IMR-90 (cell line): ENCODE data around the gene SLC4A8. TPM values are rescaled to one million over a fixed set of nuclear protein-coding genes. Genes with fewer than 3 reads are reported as not detected.

Experiments
- ATAC-seq: fragments of 200-7000 bp; cut with Tn5 transposase; 2 replicates; pipeline ENCODE4 v1.9.1; 2020; ENCODE audit warnings: low read depth, mild to moderate bottlenecking, moderate library complexity
- BruUV-seq: library from RNA; stranded (reverse); fragments of 400-500 nt; replicated peaks from 2 replicates; lab custom pipeline; 2021; lab: Mats Ljungman, UMichigan
- CTCF ChIA-PET: fragments of 300-600 bp; formaldehyde crosslinking; extraction: SDS; loops from one replicate; lab custom pipeline; 2021; ENCODE audit warnings: antibody characterized with exemption; lab: Yijun Ruan, JAX
- POLR2A ChIA-PET: fragments of 300-600 bp; sonication (Branson Sonifier 250); formaldehyde crosslinking; loops from one replicate; lab custom pipeline; 2022; ENCODE audit warnings: antibody characterized with exemption; ENCODE audit not compliant: unreplicated experiment; lab: Charles Lee
- DNase-seq: peaks from one replicate; pipeline ENCODE4 v3.0.0; 2013
- H2AFZ ChIP-seq: replicated peaks from 2 replicates; pipeline ENCODE3; 2013; ENCODE audit warnings: low read length, mild to moderate bottlenecking; ENCODE audit not compliant: poor library complexity
- H2AK5ac ChIP-seq: 2 replicates; pipeline ENCODE4 v1.6.1; 2013; ENCODE audit warnings: low read depth, low read length, inconsistent platforms
- H2AK9ac ChIP-seq: replicated peaks from 2 replicates; pipeline ENCODE3; 2013; ENCODE audit warnings: mild to moderate bottlenecking, low read depth, low read length, moderate library complexity; ENCODE audit not compliant: poor library complexity
- H2BK120ac ChIP-seq: 2 replicates; pipeline ENCODE4 v1.6.1; 2013; ENCODE audit warnings: low read depth, low read length, inconsistent platforms
- H2BK15ac ChIP-seq: 3 replicates; pipeline ENCODE4 v1.6.1; 2013; ENCODE audit warnings: low read depth, low read length, inconsistent platforms
- H2BK20ac ChIP-seq: 2 replicates; pipeline ENCODE4 v1.6.1; 2013; ENCODE audit warnings: low read depth, mild to moderate bottlenecking, inconsistent platforms, low read length, moderate library complexity
- H2BK5ac ChIP-seq: 2 replicates; pipeline ENCODE4 v1.6.1; 2013; ENCODE audit warnings: mild to moderate bottlenecking, low read depth, low read length, inconsistent platforms; ENCODE audit not compliant: poor library complexity, severe bottlenecking
- H3K14ac ChIP-seq: replicated peaks from 2 replicates; pipeline ENCODE4 v1.6.1; 2013; ENCODE audit warnings: low read depth, low read length, inconsistent platforms
- H3K18ac ChIP-seq: 2 replicates; pipeline ENCODE4 v1.6.1; 2013; ENCODE audit warnings: low read depth, low read length, control low read depth
- H3K23ac ChIP-seq: 2 replicates; pipeline ENCODE4 v1.6.1; 2013; ENCODE audit warnings: low read depth, low read length, inconsistent platforms
- H3K27ac ChIP-seq: 2 replicates; pipeline ENCODE4 v1.5.1; 2013; ENCODE audit warnings: mild to moderate bottlenecking, control low read depth, low read length; ENCODE audit not compliant: insufficient read depth
- H3K27me3 ChIP-seq: 2 replicates; pipeline ENCODE4 v1.6.1; 2013; ENCODE audit warnings: low read length; ENCODE audit not compliant: control insufficient read depth, insufficient read depth
- H3K36me3 ChIP-seq: 2 replicates; pipeline ENCODE4 v1.6.1; 2013; ENCODE audit warnings: low read length, mixed read lengths; ENCODE audit not compliant: control insufficient read depth, insufficient read depth
- H3K4ac ChIP-seq: 2 replicates; pipeline ENCODE4 v1.6.1; 2013; ENCODE audit warnings: low read depth, low read length, inconsistent platforms
- H3K4me1 ChIP-seq: 2 replicates; pipeline ENCODE4 v1.6.1; 2013; ENCODE audit warnings: low read length, mixed read lengths; ENCODE audit not compliant: control insufficient read depth, insufficient read depth
- H3K4me2 ChIP-seq: 2 replicates; pipeline ENCODE4 v1.6.1; 2013; ENCODE audit warnings: low read depth, mild to moderate bottlenecking, control low read depth, low read length, moderate library complexity
- H3K4me3 ChIP-seq: 2 replicates; pipeline ENCODE4 v1.5.1; 2013; ENCODE audit warnings: low read depth, mild to moderate bottlenecking, control low read depth, low read length, moderate library complexity; ENCODE audit not compliant: insufficient read depth
- H3K56ac ChIP-seq: 2 replicates; pipeline ENCODE4 v1.6.1; 2013; ENCODE audit warnings: low read length, inconsistent platforms; ENCODE audit not compliant: insufficient read depth; ENCODE audit errors: extremely low read depth
- H3K79me1 ChIP-seq, 2 experiments: 2 replicates each; pipeline ENCODE4 v1.6.1; 2013; ENCODE audit warnings: low read length in 2 of 2, inconsistent platforms in 1 of 2, low read depth in 1 of 2
- H3K9ac ChIP-seq: 2 replicates; pipeline ENCODE4 v1.6.1; 2013; ENCODE audit warnings: low read depth, low read length, control low read depth
- H3K9me1 ChIP-seq: 2 replicates; pipeline ENCODE4 v1.6.1; 2013; ENCODE audit warnings: low read length, inconsistent platforms; ENCODE audit not compliant: insufficient read depth
- H3K9me3 ChIP-seq: 2 replicates; pipeline ENCODE4 v1.6.1; 2013; ENCODE audit warnings: low read length; ENCODE audit not compliant: control insufficient read depth, insufficient read depth
- H4K20me1 ChIP-seq: 2 replicates; pipeline ENCODE4 v1.6.1; 2013; ENCODE audit warnings: low read length, inconsistent platforms; ENCODE audit not compliant: insufficient read depth
- H4K5ac ChIP-seq: 2 replicates; pipeline ENCODE4 v1.6.1; 2013; ENCODE audit warnings: mild to moderate bottlenecking, low read depth, low read length, control low read depth
- H4K8ac ChIP-seq, 2 experiments: 2 replicates each; pipeline ENCODE4 v1.6.1; 2013; ENCODE audit warnings: low read depth in 2 of 2, low read length in 2 of 2, control low read depth in 1 of 2, inconsistent platforms in 1 of 2
- H4K91ac ChIP-seq: 2 replicates; pipeline ENCODE4 v1.6.1; 2013; ENCODE audit warnings: low read depth, low read length, inconsistent platforms; ENCODE audit not compliant: insufficient read depth
- MAFK ChIP-seq: IDR thresholded peaks from 2 replicates; pipeline ENCODE4 v1.6.1; 2012; ENCODE audit warnings: low read depth, low read length, improper control_type of control experiment
- RCOR1 ChIP-seq: IDR thresholded peaks from 2 replicates; pipeline ENCODE4 v1.6.1; 2012; ENCODE audit warnings: mild to moderate bottlenecking, low read length, improper control_type of control experiment; ENCODE audit not compliant: insufficient replicate concordance
- WGBS, 2 experiments: methylation state at CpG; one replicate each; pipeline versions ENCODE4 v1.1.5 to v1.1.7; 2013; ENCODE audit warnings: missing lambda C conversion rate in 2 of 2; ENCODE audit not compliant: insufficient read length in 1 of 2; ENCODE audit errors: extremely low coverage in 2 of 2; 5-methylcytosine and 5-hydroxymethylcytosine counted together
- dilution Hi-C: fragments of 300-500 bp; cut with HindIII; formaldehyde crosslinking; loops from one replicate; pipeline ENCODE4 v1.14.3; 2018; ENCODE audit warnings: low sequenced_read_pairs; ENCODE audit not compliant: unreplicated experiment
- in situ Hi-C: fragments of 300-500 bp; cut with MboI; formaldehyde crosslinking; loops from 3 replicates; pipeline ENCODE4 v1.14.3; 2019; ENCODE audit warnings: low sequenced_read_pairs, inconsistent platforms, mixed read lengths
- intact Hi-C: fragments of 100-400 bp; cut with micrococcal nuclease; formaldehyde crosslinking; loops from 2 replicates; pipeline ENCODE4 v1.10.0; 2022
- polyA plus RNA-seq, 3 experiments: library from polyadenylated mRNA; depleted of rRNA; stranded (reverse); fragments of >200 nt; gene quantifications; 2 replicates each; pipeline ENCODE4 v1.2.3, GENCODE V29; 2012; ENCODE audit warnings: low replicate concordance in 1 of 3
- total RNA-seq: library from RNA; depleted of rRNA; stranded (reverse); fragments of >200 nt; gene quantifications from 2 replicates; pipeline ENCODE4 v1.2.3, GENCODE V29; 2012
- TF ChIP-seq, protein P1 (sequence below): conservative IDR thresholded peaks from 2 replicates; pipeline ENCODE4 v1.5.1; 2012; ENCODE audit warnings: mild to moderate bottlenecking, low read depth, low read length, improper control_type of control experiment

The SLC4A8 gene
- total and polyA plus RNA-seq, 2 of the 4 experiments (the other 2 are of a cell fraction), result 3.1 to 5.2 TPM

DNA sequence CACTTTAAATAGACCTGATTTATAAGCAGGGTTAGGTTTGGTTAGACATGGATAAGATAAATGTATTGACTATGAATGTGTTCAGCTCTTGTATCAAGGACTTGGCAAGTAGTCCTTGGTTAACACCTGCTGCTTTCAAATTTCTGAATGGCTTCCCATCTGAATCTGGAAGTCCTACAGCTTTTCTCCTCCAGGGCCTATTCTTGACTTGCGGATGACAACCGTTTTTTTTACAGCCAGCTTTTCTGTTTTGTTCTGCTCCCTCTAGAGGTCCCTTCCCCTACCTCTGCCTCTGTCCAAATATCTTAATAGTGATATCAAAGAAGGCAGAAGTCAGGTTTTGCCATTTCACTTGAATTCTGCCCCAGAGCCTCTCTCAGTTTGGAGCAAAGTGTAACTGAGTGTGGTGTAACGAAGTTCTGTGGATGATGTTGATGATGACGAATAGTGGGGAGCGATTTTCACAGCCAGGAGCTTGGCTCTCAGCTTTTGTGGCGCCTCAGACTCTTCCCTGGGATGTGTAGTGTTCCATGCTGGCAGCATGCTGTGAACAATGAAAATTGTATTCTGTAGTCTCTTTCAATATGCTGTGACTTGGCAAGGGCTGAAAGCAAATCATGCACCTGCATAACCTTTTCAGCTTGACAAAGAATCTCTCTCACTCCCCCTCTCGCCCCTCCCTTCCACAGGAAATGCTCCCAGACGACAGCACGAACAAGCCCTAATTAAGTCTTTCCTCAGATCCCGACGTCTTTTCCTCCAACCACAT is 5.0 kb upstream of the SLC4A8 start:
- no peaks in the 10 kb centered on the region for H3K27me3 ChIP-seq
- no peak for TF ChIP-seq MAFK
- TF ChIP-seq, protein P1, sequence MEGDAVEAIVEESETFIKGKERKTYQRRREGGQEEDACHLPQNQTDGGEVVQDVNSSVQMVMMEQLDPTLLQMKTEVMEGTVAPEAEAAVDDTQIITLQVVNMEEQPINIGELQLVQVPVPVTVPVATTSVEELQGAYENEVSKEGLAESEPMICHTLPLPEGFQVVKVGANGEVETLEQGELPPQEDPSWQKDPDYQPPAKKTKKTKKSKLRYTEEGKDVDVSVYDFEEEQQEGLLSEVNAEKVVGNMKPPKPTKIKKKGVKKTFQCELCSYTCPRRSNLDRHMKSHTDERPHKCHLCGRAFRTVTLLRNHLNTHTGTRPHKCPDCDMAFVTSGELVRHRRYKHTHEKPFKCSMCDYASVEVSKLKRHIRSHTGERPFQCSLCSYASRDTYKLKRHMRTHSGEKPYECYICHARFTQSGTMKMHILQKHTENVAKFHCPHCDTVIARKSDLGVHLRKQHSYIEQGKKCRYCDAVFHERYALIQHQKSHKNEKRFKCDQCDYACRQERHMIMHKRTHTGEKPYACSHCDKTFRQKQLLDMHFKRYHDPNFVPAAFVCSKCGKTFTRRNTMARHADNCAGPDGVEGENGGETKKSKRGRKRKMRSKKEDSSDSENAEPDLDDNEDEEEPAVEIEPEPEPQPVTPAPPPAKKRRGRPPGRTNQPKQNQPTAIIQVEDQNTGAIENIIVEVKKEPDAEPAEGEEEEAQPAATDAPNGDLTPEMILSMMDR, result 0 out of 2 replicates have a peak, but pooled peaks have one; percentile 11
- TF ChIP-seq RCOR1, result no peak
- intact Hi-C loops (loop anchor here (2.0 to 10.0 kb wide), 2 partner anchors 265 to 561 kb away; no protein-coding TSS in a partner anchor), in situ Hi-C loops (loop anchor here (5.0 to 10.0 kb wide), 4 partner anchors 108 to 453 kb away; no protein-coding TSS in a partner anchor), dilution Hi-C loops (no loop called here)
- no peaks in the 10 kb centered on the region for H4K20me1 ChIP-seq
- no peak overlapping the region for H2BK120ac ChIP-seq
- no TSS peak for BruUV-seq
- H3K18ac ChIP-seq, result no peak overlapping the region
- no peak overlapping the region for H3K4me2 ChIP-seq
- ATAC-seq (no peak), DNase-seq (no peak)
- no peak overlapping the region for H3K27ac ChIP-seq
- H2AK5ac ChIP-seq, result no peak overlapping the region
- H4K91ac ChIP-seq, result no peak overlapping the region
- no peak overlapping the region for H3K23ac ChIP-seq
- H3K9me1 ChIP-seq, result no peaks in the 10 kb centered on the region
- no peak overlapping the region for H2BK20ac ChIP-seq
- H3K9me3 ChIP-seq, result no peaks in the 10 kb centered on the region
- H2BK15ac ChIP-seq, result no peak overlapping the region
- no peak overlapping the region for H3K56ac ChIP-seq
- POLR2A ChIA-PET, result no interaction called here
- H3K4ac ChIP-seq, result no peak overlapping the region
- no peaks in the 10 kb centered on the region for H3K36me3 ChIP-seq
- CTCF ChIA-PET, result interaction anchor here (1.4 to 3.4 kb wide), 3 partner anchors 113 to 455 kb away, joined by 5 to 11 read pairs (median 5); no protein-coding TSS in a partner anchor
- H3K4me3 ChIP-seq, result no peak overlapping the region
- WGBS, 2 experiments, result 49% methylated on average over 3 of the region's 11 CpGs; no CpG with 5 or more reads in 1 of the 2 experiments
- no peak overlapping the region for H3K14ac ChIP-seq
- H2BK5ac ChIP-seq, result no peak overlapping the region
- no peaks in the 10 kb centered on the region for H3K79me1 ChIP-seq
- no peak overlapping the region for H2AK9ac ChIP-seq
- H2AFZ ChIP-seq, result no peak overlapping the region
- H3K9ac ChIP-seq, result no peak overlapping the region
- H3K4me1 ChIP-seq, result no peaks in the 10 kb centered on the region
- no peak overlapping the region for H4K8ac ChIP-seq
- no peak overlapping the region for H4K5ac ChIP-seq
